Testis (tissue), 3 donors: Measurements from ENCODE around the gene TICAM1. TPM values are rescaled to one million over a fixed set of nuclear protein-coding genes. Genes with fewer than 3 reads are reported as not detected.
A peak's percentile ranks its signal among the peaks of the same experiment; 100 is the strongest.

Experiments used
- DNase-seq: peaks from one replicate; pipeline ENCODE4 v3.0.0-alpha.2; 2019
- H3K27ac ChIP-seq, 2 donors: fragments of 200-600 bp; sonication (generic); one replicate each; pipeline ENCODE4 v1.5.1; 2019
- H3K27me3 ChIP-seq: fragments of 200-600 bp; sonication (generic); one replicate; pipeline ENCODE4 v1.5.1; 2019
- H3K36me3 ChIP-seq: fragments of 200-600 bp; sonication (generic); one replicate; pipeline ENCODE4 v1.5.1; 2017; ENCODE audit warnings: low read depth; ENCODE audit errors: missing control alignments
- H3K4me1 ChIP-seq: fragments of 200-600 bp; sonication (generic); one replicate; pipeline ENCODE4 v1.5.1; 2019
- H3K4me3 ChIP-seq, 2 donors: fragments of 200-600 bp; sonication (generic); one replicate each; pipeline ENCODE4 v1.5.1; 2017 to 2019
- H3K9me3 ChIP-seq: fragments of 200-600 bp; sonication (generic); one replicate; pipeline ENCODE4 v1.5.1; 2017
- CTCF ChIP-seq, 3 experiments: fragments of 450-650 bp in 2 of 3; fragments of 200-600 bp in 1 of 3; sonication (generic) in 1 of 3; IDR thresholded peaks; one replicate each; pipeline ENCODE4 v1.5.1; 2016 to 2019; ENCODE audit warnings: antibody characterized with exemption in 3 of 3, mild to moderate bottlenecking in 2 of 3, moderate library complexity in 1 of 3
- POLR2A ChIP-seq: fragments of 450-650 bp; IDR thresholded peaks from one replicate; pipeline ENCODE4 v1.6.1; 2017; ENCODE audit warnings: antibody characterized with exemption, mild to moderate bottlenecking, moderate library complexity
- WGBS, 2 donors: methylation state at CpG; one replicate each; pipeline ENCODE4 v1.1.5; 2018; 5-methylcytosine and 5-hydroxymethylcytosine counted together
- intact Hi-C: fragments of 100-400 bp; cut with DNase I; formaldehyde crosslinking; loops from one replicate; pipeline ENCODE4 v1.15.1; 2023; ENCODE audit warnings: low total_unique reads
- polyA plus RNA-seq: library from polyadenylated mRNA; stranded (reverse); fragments of 350-450 nt; fragmentation: Illumina TruSeq; extraction: RNeasy Lipid Tissue Mini Kit (QIAGEN cat#74804); gene quantifications from one replicate; pipeline ENCODE4 v1.2.3, GENCODE V29; 2014; ENCODE audit warnings: low read depth, low replicate concordance; ENCODE audit not compliant: insufficient read depth
- total RNA-seq, 2 donors: library from RNA; depleted of rRNA; stranded (reverse); fragments of >200 nt; gene quantifications; one replicate each; pipeline ENCODE4 v1.2.3, GENCODE V29; 2016

The TICAM1 gene
- total and polyA plus RNA-seq, 3 donors from 2014 or later = 4.8 to 6.3 (median 5.0) TPM

DNA sequence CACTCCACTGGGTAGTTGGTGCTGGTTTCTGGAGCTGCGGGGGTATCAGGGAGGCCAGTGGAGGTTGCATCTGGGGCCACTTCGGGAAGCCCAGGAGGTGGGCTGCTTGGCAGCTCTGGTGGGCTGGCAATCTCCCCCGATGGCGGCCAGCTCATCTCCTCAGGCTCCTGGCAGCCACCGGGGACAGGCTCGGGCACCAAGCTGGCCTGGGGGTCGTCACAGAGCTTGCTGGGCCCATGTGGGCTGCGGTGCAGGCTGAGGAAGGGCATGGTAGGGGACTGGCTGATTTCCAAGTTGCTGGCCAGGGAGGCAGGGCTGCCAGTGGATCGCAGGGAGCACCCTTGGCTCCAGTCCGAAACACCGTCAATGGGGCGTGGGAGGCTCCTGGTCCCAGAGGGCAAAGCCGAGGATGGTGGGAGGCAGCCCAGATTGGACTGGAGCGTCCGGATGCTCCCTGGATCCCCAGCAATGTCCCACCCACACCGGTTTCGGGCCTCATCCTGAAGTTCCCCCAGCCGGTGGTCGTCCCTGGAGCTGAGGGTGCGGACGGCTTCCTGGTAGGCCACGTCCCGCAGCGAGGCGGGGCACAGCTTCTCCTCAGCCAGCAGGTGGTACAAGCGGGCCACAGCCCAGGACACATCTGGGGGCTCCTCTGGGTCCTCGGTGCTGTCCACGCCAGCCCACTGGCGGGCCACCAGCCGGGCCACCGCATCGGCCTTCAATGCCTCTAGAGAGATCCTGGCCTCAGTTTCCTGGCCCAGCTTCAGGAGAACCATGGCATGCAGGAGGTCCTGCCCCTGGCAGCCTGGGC is 13.8 kb downstream of the TICAM1 start:
- Histone ChIP-seq H3K27ac (no peak overlapping the region), H3K4me3 (no peak overlapping the region), H3K9me3 (no peaks in the 10 kb centered on the region), H3K36me3 (no peaks in the 10 kb centered on the region), H3K4me1 (no peaks in the 10 kb centered on the region), H3K27me3 (no peaks in the 10 kb centered on the region)
- intact Hi-C loops = no loop called here
- peak; percentile 61 for DNase-seq
- WGBS, 2 donors = 85 to 86% methylated on average over 7 to 32 of the region's 32 CpGs
- no peak for TF ChIP-seq CTCF (IDR thresholded peaks at IDR 0.05)
- TF ChIP-seq POLR2A = no peak

DNA sequence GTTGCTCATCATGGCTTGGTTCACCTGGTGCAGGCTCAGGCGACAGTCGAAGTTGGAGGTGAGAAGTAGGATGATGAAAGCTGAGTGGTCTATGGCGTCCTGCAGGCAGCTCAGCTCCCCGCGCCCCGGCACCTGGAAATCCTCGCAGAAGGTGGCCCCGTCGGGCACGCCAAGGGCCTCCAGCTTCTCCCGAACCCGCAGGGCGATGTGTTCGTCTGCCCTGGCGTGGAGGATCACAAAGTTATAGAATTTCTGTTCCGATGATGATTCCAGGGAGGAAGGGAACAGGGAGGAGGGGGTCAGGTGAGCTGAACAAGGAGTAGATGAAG is 14.6 kb downstream of the TICAM1 start:
- Histone ChIP-seq H3K27me3 (no peaks in the 10 kb centered on the region), H3K4me3 (no peak overlapping the region), H3K4me1 (no peaks in the 10 kb centered on the region), H3K9me3 (no peaks in the 10 kb centered on the region), H3K36me3 (no peaks in the 10 kb centered on the region), H3K27ac (no peak overlapping the region)
- 62 to 66% methylated on average over 16 of the region's 16 CpGs for WGBS, 2 donors
- TF ChIP-seq CTCF (IDR thresholded peaks at IDR 0.05) = no peak
- TF ChIP-seq POLR2A = no peak
- DNase-seq = no peak
- intact Hi-C loops = no loop called here

- 63 to 70% methylated on average over 19 to 27 of the region's 35 CpGs for WGBS, 2 donors
- Histone ChIP-seq H3K27me3 (no peaks in the 10 kb centered on the region), H3K36me3 (no peaks in the 10 kb centered on the region), H3K9me3 (no peaks in the 10 kb centered on the region), H3K4me3 (peak overlapping the region in 1 of 2 donors; percentile 6), H3K4me1 (no peaks in the 10 kb centered on the region), H3K27ac (no peak overlapping the region)
- no peak for DNase-seq
- no peak for TF ChIP-seq POLR2A
- no peak for TF ChIP-seq CTCF (IDR thresholded peaks at IDR 0.05)
- intact Hi-C loops = no loop called here
Measured at GRCh38 chr19:4816202-4816949, 15.1 kb downstream of the TICAM1 start.

GRCh38 chr19:4815426-4816201 is 15.9 kb downstream of the TICAM1 start:
- TF ChIP-seq CTCF (IDR thresholded peaks at IDR 0.05) (no peak), POLR2A (no peak)
- Histone ChIP-seq H3K27ac (no peak overlapping the region), H3K36me3 (no peaks in the 10 kb centered on the region), H3K9me3 (no peaks in the 10 kb centered on the region), H3K4me1 (no peaks in the 10 kb centered on the region), H3K27me3 (no peaks in the 10 kb centered on the region), H3K4me3 (peak overlapping the region in 1 of 2 donors; percentile 6)
- intact Hi-C loops = no loop called here
- WGBS, 2 donors = 20 to 25% methylated on average over 25 to 28 of the region's 28 CpGs
- DNase-seq = peak; percentile 96
